ENCODE measurements around the gene USP35.

Gene USP35

GRCh38 chr11:78188286-78189173, at the start of gene USP35, which contains the start of gene KCTD21:
Gene USP35 (plus strand): TSS chr11:78188919. CDS start chr11:78196246, 7,327 bp downstream.
Gene KCTD21 (minus strand): TSS chr11:78188626. CDS start chr11:78174554, 14,072 bp downstream.
- in situ Hi-C loops (cut with MboI; ENCODE audit: low sequenced_read_pairs): no loop called here

GRCh38 chr11:78139422-78140391, 49.0 kb upstream of the USP35 start, which contains the start of gene ALG8:
Gene ALG8 (minus strand): TSS chr11:78139626. CDS start chr11:78139588, 38 bp downstream.
- in situ Hi-C loops (cut with MboI; ENCODE audit: low sequenced_read_pairs): no loop called here

- in situ Hi-C loops (cut with MboI; ENCODE audit: low sequenced_read_pairs): no loop called here
Observed at GRCh38 chr11:78140392-78141077, 48.2 kb upstream of the USP35 start.

DNA sequence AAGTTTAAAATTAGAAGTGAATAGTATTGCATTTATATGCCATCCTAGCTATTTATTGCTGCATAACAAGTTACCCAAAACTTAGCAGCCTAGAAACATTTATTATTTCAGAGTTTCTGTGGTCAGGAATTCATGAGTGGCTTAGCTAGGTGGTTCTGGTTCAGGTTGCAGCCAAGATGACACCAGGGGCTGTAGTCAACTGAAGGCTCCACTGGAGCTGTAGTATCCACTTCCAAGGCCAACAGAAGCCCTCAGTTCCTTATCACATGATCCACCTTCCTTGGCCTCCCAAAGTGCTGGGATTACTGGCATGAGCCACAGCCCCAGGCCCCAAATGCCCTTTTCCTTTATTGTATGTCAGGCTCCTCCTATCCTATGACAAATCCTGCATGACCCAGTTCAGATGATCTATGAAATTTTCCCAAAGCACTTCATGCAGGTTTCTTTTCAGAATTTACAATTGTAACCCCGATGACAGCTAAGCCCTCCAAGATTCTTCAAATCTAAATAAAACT, 43.2 kb upstream of the USP35 start:
- in situ Hi-C loops (cut with MboI; ENCODE audit: low sequenced_read_pairs): no loop called here

- in situ Hi-C loops (cut with MboI; ENCODE audit: low sequenced_read_pairs): no loop called here
Observed at GRCh38 chr11:78147807-78148206, 40.9 kb upstream of the USP35 start.

DNA sequence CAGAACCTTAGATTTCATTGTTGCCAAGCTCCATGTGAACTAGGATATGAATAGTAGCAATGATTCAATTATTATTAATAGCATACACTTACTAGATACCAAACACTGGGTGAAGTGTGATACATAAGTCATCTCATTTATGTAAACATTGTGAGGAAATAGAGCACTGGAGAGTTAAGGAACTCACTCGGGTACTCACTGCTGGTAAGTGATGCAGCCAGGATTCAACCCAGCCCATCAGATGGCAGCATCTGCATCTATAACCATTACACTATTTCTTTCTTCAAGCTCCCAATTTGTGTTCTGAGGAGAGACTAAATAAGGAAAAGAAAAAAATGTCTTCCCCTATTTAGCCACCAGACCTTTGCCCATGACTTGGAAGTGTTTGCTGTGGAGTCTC, 39.1 kb upstream of the USP35 start:
- in situ Hi-C loops (cut with MboI; ENCODE audit: low sequenced_read_pairs): no loop called here

- in situ Hi-C loops (cut with MboI; ENCODE audit: low sequenced_read_pairs): no loop called here
Observed at GRCh38 chr11:78150346-78150745, 38.4 kb upstream of the USP35 start.

GRCh38 chr11:78150754-78151153, 38.0 kb upstream of the USP35 start:
- in situ Hi-C loops (cut with MboI; ENCODE audit: low sequenced_read_pairs): no loop called here

DNA sequence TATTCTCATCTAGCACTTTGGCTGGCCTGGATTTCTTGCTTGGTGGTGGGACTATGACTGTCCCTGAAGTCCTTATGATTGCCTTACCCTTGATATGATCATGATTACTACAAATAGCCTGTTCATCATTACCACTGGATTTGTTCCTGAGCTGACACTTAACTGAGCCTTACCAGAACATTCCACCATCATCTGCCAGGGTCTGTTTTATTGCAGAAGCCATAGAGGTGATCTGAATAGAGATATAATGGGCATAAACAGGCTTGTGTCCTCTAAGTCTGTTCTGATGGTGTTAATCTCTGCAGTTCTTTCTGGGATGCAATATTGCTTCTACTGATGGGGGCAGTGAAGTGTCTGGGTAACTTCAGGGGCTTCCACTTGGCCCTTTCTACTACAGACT, 36.9 kb upstream of the USP35 start:
- in situ Hi-C loops (cut with MboI; ENCODE audit: low sequenced_read_pairs): no loop called here

DNA sequence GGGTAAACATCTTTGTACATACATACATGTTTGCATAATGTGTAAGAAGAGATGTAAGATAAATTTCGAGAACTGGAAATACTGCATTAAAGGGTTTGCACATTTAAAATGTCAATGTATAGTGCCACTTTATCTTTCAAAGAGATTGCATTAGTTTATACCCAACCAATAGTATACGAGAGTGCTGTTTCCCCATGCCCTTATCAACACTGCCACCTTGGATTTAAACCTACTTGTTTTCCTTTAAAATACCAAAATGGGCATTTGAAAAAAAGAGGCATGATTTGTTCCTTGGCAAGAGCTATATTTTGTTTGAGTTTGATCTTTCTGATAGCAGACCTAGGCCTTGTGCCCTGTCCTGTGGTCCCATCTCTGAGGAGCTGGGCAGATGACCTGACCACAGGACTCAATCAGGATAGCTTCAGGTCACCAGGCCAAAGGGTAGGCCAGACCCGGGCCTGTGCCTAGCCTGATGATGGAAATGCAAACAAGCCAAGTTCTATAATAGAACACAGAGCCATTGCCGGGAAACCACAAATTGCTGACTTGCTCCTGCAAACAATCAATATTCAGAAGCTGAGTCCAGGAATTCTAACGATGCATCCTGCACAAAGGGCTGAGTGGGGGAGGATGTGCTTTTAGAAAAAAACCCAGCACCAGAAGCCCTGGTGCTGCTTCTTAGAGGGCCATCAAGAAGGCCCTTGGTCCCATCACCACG, 32.4 kb upstream of the USP35 start:
- in situ Hi-C loops (cut with MboI; ENCODE audit: low sequenced_read_pairs): no loop called here

- in situ Hi-C loops (cut with MboI; ENCODE audit: low sequenced_read_pairs): no loop called here
Observed at GRCh38 chr11:78158987-78159652, 29.6 kb upstream of the USP35 start.

GRCh38 chr11:78160557-78160956, 28.2 kb upstream of the USP35 start:
- in situ Hi-C loops (cut with MboI; ENCODE audit: low sequenced_read_pairs): no loop called here

DNA sequence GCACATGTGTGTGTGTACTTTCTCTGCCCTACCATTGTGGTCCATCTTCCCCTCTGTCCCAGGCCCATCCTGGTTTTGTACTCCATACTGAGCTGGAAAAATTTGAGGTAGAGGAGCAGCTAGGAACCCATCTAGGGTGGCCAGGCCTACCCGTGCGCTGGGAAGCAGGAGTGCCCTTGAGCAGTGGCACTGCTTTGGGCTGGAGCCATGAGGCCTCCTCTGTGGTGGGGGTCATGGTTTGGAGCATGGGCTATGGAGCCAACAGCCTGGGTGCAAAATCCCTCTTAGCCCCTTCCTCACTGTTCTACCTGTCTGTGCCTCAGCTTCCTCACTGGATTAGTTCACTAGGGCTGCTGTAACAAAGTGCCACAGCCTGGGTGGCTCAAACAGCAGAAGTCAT, 27.4 kb upstream of the USP35 start:
- in situ Hi-C loops (cut with MboI; ENCODE audit: low sequenced_read_pairs): no loop called here

DNA sequence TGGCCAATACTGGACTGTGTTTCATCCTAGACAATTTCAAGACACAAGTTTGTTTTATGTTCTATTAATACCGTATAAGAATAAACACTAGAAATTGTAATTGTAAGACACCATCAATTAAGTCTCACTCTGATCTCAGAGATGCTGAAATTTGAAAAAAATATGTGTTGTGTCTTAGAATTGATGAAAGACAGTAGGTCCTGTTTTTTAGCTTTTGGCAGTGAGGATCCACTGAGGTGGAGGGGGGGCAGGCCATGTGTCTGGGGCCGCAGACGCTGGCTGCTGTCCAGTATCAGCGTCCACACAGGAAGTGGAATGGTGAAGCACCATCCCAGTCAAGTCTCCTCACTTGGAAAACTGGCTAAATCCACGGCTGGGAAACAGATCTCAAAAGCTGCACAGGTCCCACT, 26.8 kb upstream of the USP35 start:
- in situ Hi-C loops (cut with MboI; ENCODE audit: low sequenced_read_pairs): no loop called here

DNA sequence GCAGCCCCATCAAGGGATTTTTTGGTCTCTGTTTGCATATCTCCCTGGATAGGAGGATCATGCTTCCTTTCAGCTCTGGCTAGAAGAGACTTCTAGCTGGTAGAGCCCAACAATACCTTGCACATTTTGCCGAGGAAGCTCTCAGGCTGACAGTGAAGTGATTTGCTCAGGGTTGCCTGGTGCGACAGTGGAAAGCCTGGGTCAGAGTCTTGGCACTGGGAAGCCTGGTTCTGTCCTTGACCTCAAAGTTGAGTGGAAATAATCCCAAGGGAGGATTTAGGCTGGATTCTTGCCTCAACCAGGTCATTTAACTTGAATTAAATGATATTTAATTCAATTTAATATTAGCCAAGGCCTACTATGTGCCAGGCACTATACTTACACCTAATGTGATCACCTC, 24.9 kb upstream of the USP35 start:
- in situ Hi-C loops (cut with MboI; ENCODE audit: low sequenced_read_pairs): no loop called here

DNA sequence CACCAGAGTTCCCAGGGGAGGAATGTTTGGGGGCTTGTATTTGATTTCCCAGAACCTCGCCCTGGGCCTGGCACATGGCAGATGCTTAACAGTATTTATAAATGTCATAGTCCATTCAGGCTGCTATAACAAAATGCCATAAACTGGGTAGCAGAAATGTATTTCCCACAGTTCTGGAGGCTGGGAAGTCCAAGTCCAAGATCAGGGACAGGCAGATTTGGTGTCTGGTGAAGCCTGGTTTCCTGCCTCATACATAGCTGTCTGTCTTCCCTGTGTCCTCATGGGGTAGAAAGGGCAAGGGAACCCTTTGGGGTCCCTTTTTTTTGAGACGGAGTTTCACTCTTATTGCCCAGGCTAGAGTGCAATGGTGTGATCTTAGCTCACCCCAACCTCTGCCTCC, 24.2 kb upstream of the USP35 start:
- in situ Hi-C loops (cut with MboI; ENCODE audit: low sequenced_read_pairs): no loop called here

GRCh38 chr11:78166855-78167469, 21.8 kb upstream of the USP35 start:
- in situ Hi-C loops (cut with MboI; ENCODE audit: low sequenced_read_pairs): no loop called here

DNA sequence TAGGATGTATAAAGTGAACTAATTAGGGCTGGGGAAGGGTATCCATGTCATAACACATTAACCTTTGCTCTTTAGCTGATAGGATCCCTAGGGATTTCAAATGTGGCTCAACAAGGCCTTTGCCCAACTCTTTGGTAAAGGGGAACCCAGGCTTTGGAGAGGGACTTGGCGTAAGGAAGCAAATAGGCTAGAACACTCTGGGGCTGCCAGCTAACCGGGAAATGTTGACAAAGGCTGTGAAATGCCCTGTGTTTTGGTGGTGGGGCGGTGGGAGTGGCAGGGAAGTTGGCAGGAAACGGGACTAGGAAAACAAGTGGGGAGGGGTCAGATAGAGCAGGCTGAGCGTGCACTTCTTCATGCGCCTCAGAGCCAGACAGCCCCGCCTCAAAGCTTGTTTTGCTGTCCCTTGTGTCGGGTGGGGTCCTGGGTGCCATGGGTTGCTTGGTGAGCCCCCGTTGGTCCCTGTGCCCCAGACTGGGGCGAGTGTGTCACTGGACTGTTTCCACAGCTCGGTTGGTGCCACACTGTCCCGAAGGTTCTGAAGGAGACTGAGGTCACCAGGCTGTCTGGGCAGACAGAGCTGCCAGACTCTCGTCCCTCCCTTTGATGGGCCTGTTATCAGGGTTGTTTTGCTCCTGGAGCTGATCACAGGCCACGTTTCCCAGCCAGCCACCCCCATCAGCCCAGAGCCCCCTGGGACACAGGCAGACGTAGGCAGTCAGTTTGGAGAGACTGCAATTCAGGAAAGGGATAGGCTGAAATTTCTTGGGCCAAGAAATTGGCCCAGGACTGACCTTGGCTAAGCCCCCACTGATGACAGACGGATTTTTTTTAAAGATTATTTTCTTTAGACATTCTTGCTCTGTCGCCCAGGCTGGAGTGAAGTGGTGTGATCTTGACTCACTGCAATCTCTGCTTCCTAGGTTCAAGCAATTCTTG, 19.9 kb upstream of the USP35 start:
- in situ Hi-C loops (cut with MboI; ENCODE audit: low sequenced_read_pairs): no loop called here
